WERI-Rb-1 (cell line): ENCODE data around the gene NANOS1.
"Not testable (repeated sequence)": the region's sequence is repeated elsewhere in the genome, so short reads cannot be mapped to it uniquely, and the experiment has no call there.

Experiments
- DNase-seq: peaks from one replicate; pipeline ENCODE4 v3.0.0-alpha.2; 2020
- H3K27ac ChIP-seq: fragments of 250-450 bp; sonication (Bioruptor Pico); 2 replicates; pipeline ENCODE4 v1.5.1; 2020; ENCODE audit warnings: mild to moderate bottlenecking, moderate library complexity
- H3K27me3 ChIP-seq: fragments of 250-450 bp; sonication (Bioruptor Pico); 2 replicates; pipeline ENCODE4 v1.5.1; 2021; ENCODE audit warnings: mild to moderate bottlenecking, low read depth, moderate library complexity; ENCODE audit not compliant: insufficient read depth, severe bottlenecking
- H3K36me3 ChIP-seq: fragments of 250-450 bp; sonication (Bioruptor Pico); 2 replicates; pipeline ENCODE4 v1.5.1; 2020; ENCODE audit warnings: mild to moderate bottlenecking, moderate library complexity
- H3K4me3 ChIP-seq: 2 replicates; pipeline ENCODE4 v1.5.1; 2011; ENCODE audit warnings: low read depth, mild to moderate bottlenecking, control low read depth, low read length
- H3K9me3 ChIP-seq: fragments of 250-450 bp; sonication (Bioruptor Pico); 2 replicates; pipeline ENCODE4 v1.5.1; 2021; ENCODE audit warnings: mild to moderate bottlenecking, moderate library complexity; ENCODE audit not compliant: severe bottlenecking
- TF ChIP-seq, protein P1 (sequence below): IDR thresholded peaks from 2 replicates; pipeline ENCODE4 v1.5.1; 2011; ENCODE audit warnings: low read depth, mild to moderate bottlenecking, control low read depth, inconsistent platforms, low read length

The NANOS1 gene

DNA sequence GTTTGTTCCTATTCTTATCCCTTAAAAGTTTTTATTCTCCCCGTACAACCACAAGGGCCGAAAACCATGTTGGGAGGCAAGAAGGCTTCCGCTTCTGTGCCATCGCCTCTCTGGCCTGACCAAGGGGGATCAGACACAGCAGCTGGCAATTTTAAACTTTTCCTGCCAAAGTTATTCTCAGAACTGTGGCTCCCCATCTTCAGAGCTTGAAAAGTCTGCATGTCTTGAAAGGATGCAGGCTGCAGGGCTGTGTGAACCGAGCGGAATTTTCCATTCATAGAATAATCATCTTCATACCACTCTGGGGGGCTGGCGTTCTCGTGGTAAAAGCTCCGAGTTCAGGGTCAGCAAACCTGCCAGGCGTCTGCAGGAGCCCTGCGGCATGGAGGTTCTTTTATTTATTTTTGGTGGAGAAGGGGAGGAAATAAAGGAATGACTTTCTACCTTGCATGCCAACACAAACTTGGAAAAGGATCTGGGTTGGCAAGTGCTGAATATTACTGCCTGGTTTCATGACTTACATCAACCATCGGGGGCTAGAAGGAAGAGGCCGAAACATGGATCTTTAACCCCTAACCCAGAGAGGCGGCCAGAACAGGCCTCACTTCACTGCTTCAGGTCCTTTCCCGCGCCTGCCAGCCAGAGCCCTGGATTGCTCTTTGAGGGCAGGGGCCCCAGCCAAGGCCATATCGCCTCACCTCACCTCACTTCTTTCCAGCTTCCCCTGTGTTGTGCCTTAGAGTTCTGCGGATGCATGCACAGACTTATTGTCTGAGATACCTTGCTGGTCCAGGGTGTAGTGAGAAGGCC is 3.0 kb upstream of the NANOS1 start:
- no peaks in the 10 kb centered on the region for H3K9me3 ChIP-seq
- TF ChIP-seq, protein P1, sequence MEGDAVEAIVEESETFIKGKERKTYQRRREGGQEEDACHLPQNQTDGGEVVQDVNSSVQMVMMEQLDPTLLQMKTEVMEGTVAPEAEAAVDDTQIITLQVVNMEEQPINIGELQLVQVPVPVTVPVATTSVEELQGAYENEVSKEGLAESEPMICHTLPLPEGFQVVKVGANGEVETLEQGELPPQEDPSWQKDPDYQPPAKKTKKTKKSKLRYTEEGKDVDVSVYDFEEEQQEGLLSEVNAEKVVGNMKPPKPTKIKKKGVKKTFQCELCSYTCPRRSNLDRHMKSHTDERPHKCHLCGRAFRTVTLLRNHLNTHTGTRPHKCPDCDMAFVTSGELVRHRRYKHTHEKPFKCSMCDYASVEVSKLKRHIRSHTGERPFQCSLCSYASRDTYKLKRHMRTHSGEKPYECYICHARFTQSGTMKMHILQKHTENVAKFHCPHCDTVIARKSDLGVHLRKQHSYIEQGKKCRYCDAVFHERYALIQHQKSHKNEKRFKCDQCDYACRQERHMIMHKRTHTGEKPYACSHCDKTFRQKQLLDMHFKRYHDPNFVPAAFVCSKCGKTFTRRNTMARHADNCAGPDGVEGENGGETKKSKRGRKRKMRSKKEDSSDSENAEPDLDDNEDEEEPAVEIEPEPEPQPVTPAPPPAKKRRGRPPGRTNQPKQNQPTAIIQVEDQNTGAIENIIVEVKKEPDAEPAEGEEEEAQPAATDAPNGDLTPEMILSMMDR, result no peak
- no peaks in the 10 kb centered on the region for H3K27me3 ChIP-seq
- H3K36me3 ChIP-seq, result peaks cover 9% of the 10 kb centered on the region
- H3K27ac ChIP-seq, result no peak overlapping the region
- DNase-seq, result no peak
- H3K4me3 ChIP-seq, result no peak overlapping the region

DNA sequence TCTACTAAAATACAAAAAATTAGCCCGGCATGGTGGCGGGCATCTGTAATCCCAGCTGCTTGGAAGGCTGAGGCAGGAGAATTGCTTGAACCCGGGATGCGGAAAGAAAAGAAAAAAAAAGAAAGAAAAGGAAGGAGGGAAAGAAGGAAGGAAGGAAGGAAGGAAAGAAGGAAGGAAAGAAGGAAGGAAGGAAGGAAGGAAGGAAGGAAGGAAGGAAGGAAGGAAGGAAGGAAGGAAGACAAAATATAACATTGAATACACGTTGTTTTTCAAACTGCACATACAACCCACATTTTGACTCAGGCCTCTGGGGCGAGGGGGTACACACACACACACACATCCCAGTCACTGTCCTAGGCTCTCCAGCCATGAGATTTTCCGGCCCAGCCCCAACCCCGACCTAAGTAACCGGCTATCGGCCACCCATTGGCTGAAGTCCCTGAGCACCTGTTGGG is 1.0 kb upstream of the NANOS1 start:
- peak overlapping the region; percentile 45; the same call in 1 of the 2 replicates for H3K27ac ChIP-seq
- H3K27me3 ChIP-seq, DNase-seq, H3K9me3 ChIP-seq, H3K4me3 ChIP-seq: not testable (repeated sequence)
- peaks cover 14% of the 10 kb centered on the region for H3K36me3 ChIP-seq

DNA sequence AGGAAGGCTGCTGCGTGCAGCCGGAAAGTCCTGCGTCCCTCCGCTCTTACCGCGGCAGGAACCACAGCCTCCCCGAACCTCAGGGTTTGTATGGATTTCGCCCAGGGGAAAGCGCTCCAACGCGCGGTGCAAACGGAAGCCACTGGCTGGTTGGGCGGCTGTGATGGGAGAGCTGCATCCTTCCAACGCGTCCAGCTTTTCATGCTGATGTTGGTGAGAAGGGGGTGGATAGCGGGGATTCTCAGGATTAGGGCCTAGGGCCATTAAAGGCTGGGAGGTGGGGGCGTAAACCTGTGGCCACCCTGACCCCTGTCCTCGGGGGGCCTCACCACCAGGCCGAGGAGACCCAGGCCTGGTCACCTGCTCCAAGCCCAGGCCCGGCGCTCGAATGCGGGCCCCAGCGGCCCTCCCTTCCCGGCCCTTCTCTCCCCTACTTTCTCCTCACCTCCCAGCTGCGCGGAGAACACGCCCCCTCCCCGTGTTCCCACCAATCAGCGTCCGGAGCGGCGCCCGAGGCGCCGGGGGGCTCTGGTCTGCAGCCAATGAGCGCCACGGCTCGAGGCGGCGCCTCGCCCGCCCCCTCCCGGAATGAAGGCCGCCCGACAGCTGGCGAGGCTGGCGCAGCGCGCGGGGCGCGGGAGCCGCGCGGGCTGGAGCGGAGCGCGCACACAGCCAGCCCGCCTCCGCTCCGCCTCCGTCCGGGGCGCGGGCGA is 458 bp upstream of the NANOS1 start:
- peak; percentile 96 for DNase-seq

DNA sequence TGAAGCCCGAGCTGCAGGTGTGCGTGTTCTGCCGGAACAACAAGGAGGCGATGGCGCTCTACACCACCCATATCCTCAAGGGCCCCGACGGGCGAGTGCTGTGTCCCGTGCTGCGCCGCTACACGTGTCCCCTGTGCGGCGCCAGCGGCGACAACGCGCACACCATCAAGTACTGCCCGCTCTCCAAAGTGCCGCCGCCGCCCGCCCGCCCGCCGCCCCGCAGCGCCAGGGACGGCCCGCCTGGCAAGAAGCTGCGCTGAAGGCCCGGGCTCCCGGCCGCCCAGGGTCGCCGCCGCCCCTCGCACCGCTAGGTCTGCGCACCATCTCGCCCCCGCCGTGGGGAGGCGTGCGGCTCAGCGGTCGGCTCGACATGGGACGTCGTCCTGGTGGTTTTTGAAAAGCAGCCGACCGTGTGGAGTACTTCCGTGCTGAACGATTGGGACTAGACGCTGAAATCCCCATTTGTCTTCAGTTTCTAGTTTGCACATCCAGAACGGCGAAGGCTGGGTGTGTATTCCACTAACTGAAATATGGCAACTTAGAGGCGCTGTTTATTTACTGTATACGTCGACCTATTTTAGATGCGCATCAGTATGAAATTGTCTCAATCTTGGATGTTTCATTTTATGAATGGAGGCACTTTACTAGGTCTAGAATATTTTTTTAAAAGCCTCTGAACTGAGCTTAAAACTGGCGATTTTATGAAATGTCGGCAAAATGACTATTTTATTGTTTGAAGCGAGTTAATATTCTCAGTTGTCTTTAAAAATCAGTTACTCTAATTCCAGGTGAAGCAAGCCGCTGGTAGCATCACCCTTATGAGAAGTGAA is 1.1 kb downstream of the NANOS1 start:
- Histone ChIP-seq H3K9me3 (no peaks in the 10 kb centered on the region), H3K27ac (peak overlapping the region; percentile 92), H3K4me3 (peak overlapping the region; percentile 96), H3K27me3 (no peaks in the 10 kb centered on the region), H3K36me3 (peaks cover 29% of the 10 kb centered on the region)
- peak; percentile 67 for DNase-seq
- TF ChIP-seq, protein P1, result peak; percentile 18; the same call in 1 of the 2 replicates

More for the DNA sequence above, 458 bp upstream of the NANOS1 start:
- TF ChIP-seq, protein P1, result no peak
- Histone ChIP-seq H3K9me3 (no peaks in the 10 kb centered on the region), H3K27me3 (no peaks in the 10 kb centered on the region), H3K36me3 (peaks cover 19% of the 10 kb centered on the region), H3K27ac (peak overlapping the region; percentile 45), H3K4me3 (peak overlapping the region; percentile 24)

DNA sequence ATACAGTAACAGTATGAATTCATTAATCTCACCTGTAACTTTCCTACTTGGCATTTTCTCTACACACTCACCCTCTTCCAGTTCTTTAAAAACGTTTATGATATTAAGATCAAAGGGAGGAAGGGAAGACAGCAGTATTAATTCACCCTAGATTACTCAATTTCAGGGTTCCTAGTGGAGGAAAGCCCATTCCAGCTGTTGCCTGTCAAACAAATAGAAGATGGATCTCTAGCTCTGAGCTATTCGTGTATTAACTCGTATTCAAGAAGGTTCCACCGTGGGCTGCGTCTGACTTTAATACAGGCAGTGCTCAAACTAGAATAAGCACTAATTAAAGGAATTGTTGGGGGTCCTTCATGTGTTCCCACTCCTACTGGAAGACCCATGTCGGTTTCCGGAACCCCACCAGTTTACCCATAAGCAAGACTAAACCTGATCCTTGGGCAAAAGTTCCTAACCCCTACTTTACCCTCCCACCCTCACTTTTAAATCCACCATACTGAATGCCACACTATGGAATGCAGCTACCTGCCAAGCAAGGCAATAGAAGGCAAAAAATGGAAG is 2.1 kb downstream of the NANOS1 start:
- DNase-seq, result no peak
- Histone ChIP-seq H3K9me3 (no peaks in the 10 kb centered on the region), H3K36me3 (peaks cover 34% of the 10 kb centered on the region), H3K27ac (peak overlapping the region; percentile 92), H3K27me3 (no peaks in the 10 kb centered on the region), H3K4me3 (peak overlapping the region; percentile 96)
- TF ChIP-seq, protein P1, result no peak
